HG03095 (cell line): Measurements from ENCODE around the gene CEL.
"Not testable (repeated sequence)": the region's sequence is repeated elsewhere in the genome, so short reads cannot be mapped to it uniquely, and the experiment has no call there.

Experiments
- ATAC-seq: cut with Tn5 transposase; IDR thresholded peaks from one replicate; pipeline ENCODE4 v1.9.1; 2021; ENCODE audit warnings: moderate library complexity; ENCODE audit not compliant: unreplicated experiment

CEL gene

DNA sequence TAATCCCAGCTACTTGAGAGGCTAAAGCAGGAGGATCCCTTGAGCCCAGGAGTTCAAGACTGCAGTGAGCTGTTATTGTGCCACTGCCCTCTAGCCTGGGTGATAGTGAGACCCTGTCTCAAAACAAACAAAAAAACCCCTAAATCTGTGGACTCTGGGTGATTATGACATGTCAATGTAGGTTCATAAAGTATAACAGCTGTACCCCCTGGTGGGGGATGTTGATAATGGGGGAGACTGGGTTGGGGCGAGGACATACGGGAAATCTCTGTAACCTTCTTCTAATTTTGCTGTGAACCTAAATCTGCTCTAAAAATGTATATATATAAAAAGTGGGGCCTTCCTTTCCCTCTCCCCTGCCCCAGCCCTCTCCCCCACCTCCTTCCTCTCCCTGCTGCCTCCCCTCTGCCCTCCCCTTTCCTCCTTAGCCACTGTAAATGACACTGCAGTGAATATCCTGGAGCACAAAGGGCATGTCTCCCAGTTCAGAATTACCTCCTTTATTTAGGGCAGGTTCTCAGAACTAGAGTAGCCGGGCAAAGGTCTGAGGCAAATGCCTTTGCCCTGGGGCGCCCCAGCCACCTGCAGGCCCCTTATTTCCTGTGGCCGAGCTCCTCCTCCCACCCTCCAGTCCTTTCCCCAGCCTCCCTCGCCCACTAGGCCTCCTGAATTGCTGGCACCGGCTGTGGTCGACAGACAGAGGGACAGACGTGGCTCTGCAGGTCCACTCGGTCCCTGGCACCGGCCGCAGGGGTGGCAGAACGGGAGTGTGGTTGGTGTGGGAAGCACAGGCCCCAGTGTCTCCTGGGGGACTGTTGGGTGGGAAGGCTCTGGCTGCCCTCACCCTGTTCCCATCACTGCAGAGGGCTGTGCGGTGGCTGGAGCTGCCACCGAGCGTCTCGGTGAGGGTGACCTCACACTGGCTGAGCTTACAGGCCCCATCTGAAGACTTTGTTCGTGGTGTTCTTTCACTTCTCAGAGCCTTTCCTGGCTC is 19.3 kb downstream of the CEL start:
- not testable (repeated sequence) for ATAC-seq

DNA sequence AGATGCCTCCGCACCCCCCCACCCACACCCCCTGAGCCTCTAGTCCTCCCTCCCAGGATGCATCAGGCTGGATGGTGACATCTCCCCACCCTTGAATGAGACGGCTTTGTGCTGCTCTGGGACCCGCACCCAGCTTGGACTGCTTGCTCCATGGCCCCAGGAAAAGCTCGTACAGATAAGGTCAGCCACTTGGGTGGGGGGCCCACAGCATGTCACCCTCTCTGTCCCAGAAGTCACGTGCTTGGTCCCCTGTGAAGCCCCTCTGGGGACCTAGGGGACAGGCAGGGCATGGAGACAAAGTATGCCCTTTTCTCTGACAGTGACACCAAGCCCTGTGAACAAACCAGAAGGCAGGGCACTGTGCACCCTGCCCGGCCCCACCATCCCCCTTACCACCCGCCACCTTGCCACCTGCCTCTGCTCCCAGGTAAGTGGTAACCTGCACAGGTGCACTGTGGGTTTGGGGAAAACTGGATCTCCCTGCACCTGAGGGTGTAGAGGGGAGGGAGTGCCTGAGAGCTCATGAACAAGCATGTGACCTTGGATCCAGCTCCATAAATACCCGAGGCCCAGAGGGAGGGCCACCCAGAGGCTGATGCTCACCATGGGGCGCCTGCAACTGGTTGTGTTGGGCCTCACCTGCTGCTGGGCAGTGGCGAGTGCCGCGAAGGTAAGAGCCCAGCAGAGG is 20.3 kb downstream of the CEL start:
- not testable (repeated sequence) for ATAC-seq

DNA sequence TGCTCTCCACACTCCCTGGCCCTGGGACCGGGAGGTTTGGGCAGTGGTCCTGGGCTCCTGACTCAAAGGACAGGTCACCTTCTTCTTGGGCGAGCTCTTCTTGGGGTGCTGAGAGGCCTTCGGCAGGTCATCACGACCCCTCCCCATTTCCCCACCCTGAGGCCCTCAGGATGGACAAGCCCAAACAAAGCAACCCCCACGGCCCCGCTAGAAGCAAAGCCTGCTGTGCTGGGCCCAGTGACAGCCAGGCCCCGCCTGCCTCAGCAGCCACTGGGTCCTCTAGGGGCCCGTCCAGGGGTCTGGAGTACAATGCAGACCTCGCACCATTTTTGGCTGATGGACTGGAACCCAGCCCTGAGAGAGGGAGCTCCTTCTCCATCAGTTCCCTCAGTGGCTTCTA is 21.9 kb downstream of the CEL start:
- ATAC-seq: not testable (repeated sequence)

DNA sequence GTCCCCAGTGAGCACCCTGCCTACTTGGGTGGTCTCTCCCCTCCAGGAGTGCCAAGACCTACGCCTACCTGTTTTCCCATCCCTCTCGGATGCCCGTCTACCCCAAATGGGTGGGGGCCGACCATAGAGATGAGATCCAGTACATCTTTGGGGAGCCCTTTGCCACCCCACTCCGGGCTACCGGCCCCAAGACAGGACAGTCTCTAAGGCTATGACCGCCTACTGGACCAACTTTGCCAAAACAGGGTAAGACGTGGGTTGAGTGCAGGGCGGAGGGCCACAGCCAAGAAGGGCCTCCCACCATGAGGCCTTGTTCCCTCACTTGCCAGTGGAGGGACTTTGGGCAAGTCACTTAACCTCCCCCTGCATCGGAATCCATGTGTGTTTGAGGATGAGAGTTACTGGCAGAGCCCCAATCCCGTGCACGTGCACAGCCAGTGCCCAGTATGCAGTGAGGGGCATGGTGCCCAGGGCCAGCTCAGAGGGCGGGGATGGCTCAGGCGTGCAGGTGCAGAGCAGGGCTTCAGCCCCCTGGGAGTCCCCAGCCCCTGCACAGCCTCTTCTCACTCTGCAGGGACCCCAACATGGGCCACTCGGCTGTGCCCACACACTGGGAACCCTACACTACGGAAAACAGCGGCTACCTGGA is 24.6 kb downstream of the CEL start:
- not testable (repeated sequence) for ATAC-seq

DNA sequence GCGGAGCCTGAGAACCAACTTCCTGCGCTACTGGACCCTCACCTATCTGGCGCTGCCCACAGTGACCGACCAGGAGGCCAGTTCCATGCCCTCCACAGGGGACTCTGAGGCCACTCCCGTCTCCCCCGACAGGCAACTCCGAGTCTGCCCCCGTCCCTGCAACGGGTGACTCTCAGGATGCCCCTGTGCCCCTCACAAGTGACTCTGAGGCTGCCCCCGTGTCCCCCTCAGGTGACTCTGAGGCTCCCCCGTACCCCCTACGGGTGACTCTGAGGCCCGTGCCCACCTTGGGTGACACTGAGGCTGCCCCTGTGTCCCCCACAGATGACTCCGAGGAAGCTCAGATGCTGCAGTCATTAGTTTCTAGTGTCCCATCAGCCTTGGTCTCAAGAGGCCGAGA is 25.1 kb downstream of the CEL start:
- no peak for ATAC-seq

DNA sequence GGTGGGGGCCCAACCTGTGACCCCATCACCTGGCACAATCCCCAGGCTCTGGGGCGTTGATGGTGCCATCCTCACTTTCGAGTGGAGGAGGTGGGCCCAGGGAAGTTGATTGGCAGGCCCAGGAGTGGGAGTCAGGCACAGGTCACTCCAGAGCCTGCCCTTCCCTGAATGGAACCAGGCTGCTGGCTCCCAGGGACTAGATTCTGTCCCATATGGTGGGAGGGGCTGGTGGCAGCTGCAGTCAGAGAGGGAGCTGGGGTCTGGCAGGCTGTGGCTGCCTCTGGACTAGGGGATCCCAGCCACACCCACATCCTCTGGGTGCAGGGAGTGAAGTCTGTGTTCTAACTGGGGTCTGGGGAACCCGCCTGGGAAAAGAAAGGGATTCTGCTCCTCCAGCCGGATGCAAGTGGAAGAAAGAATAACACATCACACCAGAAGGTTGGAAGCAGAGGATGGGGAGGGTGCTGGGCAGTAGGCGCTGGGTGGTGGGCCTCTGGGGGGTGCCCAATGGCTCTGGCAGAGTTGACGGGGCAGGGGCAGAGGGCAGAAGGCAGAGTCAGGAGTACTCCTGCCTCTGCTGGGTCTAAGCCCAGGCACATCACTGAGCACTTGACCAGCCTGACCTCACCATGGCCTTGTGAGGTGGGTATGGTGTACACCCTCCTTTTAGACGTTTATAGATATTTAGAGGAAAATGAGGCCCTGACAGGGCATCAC is 25.8 kb downstream of the CEL start:
- no peak for ATAC-seq

DNA sequence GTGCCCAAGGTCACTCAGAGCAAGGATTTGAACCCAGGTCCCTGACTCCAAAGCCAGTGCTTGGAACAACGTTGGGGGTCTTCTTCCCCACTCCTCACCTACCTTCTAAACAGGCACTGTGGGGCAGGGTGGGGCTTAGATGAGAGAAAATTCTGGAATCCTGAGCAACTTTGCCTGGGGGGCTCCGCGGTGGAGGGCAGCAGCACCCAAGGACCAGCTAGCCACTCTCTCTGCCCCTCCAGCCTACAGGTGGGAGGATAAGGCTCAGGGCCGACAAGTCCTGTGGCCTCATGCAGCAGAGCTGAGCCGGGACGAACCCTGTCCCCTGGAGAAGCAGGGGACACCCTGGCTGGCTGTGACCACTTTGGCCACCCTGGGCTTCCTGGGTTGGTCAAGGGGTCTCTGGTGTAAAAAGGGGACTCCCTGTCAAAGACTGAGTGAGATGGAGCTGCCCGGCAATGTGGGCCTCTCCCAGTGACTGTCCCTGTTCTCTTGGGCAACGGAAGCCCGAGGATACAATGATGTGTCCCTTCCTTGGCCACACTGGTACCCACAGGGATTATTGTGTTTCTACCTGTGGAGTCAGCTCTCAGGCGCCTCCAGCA is 26.5 kb downstream of the CEL start:
- no peak for ATAC-seq

DNA sequence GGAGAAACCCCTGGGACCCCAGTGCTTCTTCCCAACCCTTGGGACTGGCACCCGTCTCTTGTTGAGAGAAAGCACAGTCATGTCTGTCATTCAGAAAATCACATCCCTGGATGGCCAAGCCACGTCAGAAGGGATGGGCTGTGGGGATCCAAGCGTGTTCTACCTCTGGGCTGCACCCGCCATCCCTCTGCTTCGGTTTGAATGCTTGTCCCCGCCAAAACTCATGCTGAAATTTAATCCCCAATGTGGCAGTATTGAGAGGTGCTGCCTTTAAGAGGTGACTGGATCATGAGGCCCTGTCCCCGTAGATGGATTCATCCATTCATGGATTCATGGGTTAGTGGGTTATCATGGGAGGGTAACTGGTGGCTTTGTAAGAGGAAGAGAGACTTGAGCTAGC is 27.0 kb downstream of the CEL start:
- ATAC-seq: no peak

DNA sequence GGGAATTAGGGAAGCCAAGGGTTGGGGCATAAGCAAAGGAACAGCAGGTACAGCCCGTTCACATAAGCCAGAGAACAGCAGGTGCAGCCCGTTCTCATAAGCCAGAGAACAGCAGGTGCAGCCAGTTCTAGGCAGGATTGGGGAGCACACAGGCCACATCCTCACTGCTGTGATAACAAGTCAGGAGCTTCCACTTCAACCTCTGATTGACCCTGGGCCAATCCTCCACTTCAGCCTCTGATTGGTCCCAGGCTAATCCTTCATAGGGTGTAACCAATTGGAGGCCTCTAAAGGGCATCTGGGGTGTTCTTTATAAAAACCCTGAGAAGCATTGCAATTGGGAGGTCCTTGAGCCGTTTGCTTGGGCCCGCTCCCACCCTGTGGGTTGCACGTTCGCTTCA is 27.5 kb downstream of the CEL start:
- ATAC-seq: no peak

DNA sequence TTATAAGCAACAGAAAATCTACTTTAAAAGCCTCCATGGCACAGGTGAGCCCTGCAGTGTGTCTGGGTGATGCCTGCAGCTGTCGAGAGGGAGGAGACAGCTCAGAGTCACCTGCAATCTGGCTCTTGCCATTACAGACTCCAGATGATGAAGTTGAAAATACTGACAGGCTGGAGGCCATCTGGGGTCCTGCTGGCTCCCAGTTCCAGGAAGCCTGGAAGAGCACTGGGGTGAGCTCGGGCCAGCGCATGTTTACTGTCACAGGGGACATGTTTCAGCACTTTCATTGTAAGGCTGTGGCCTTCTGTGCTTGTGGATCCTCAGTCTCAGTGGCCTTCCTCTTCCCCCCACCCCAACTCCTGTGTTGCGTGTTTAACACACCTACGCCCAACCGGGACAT is 28.4 kb downstream of the CEL start:
- no peak for ATAC-seq

DNA sequence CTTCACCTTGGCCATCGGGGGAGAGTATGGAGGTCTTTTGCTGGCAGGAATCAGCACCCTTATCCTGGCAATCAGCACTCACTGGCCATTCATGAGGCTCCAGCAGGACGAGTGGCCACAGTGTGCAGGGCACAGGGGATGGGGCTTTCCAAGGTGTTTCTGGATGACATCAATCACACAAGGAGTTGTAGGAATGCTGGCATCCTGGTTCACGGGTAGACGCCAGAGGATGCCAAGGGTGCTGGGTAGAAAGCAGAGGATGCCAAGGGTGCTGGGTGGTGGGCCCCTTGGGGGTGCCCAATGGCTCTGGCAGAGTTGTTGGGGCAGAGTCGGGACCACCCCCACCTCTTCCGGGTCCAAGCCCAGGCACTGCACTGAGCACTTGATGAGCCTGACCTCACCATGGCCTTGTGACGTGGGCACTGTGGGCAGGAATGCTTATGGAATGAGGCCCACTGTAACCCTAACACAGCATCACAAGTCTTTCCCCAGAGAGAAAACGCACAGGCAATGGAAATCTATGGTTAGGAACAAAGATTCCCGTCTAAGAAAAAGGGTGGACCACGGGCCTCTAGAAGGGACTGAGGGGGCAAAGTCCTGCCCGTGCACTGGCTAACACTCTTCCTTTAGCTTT is 29.1 kb downstream of the CEL start:
- ATAC-seq: no peak

DNA sequence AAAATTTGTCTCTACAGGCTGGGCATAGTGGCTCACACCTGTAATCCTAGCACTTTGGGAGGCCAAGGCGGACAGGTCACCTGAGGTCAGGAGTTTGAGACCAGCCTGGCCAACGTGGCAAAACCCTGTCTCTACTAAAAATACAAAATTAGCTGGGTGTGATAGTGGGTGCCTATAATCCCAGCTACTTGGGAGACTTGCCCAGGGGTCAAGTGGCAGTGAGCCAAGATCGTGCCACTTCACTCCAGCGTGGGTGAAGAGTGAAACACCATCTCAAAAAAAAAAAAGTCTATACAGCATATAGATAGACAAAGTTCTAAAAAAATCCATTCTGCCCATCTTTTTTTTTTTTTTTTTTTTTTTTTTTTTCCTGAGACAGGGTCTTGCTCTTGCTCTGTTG is 32.6 kb downstream of the CEL start:
- ATAC-seq: not testable (repeated sequence)

DNA sequence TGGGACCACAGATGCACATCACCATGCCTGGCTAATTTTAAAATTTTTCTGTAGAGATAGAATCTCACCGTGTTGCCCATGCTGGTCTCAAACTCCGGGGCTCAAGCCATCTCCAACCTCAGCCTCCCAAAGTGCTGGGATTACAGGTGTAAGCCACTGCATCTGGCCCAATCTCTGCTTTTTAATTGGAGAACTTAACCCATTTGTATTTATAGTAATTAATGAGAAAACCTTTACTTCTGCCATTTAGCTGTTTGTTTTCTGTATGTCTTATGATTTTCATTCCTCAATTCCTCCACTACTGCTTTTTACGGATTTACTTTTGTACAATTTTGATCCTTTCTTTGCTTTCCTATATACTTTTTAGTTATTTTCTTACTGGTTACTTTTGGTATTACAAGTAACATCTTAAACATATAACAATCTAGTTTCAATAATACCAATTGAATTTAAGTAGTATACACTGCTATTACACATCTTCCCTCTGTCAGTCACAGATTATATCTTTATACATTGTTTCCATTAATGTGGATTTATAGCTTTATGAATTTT is 33.1 kb downstream of the CEL start:
- no peak for ATAC-seq

DNA sequence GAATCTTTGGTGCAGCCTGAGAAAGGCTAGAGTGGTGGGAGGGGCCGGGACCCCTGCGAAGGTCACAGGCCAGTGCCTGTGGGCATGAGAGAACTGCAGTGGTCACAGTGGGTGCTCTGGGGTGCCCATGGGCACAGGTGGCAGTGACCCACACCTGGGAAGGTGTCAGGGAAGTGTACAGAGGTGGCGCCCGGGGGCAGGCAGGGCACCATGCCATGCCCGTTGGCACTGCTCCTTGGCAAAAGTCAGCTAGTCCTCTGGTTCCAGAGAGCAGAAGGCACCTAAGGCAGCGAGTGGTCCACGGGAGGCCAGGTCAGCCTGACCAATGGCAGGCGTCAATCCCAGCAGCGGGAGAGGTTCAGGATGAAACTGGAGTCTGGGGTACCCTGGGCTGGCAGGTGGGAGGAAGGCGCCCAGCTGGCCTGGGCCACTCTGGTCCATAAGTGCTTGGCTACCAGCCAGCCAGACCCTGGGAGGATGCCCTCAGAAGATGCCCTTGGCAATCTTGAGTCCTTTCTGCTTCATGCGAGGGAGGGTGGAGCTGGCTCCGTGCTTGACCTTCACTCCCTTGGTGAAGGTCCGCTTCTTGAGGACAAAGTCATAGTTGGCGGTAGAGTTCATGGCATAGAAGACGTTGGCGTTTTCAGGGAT is 36.4 kb downstream of the CEL start:
- ATAC-seq: no peak

DNA sequence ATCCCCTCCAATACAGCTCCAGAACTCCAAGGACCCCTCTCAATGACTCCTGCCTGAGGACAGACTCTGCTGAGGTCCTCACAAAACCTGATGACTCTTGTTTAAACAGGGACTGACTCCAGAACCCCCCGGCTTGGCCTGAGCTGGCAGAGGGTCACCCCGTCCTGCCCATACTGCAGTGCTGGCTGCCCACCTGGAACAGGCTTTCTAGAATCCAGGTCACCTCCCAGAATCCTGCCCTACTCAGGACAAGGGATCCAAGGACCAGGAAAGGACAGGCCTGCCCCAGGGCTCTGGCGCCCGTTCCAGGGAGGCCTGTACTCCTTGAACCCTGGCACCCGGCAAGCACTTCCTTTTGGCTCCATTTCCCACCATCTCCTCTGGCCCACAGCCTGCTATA is 37.1 kb downstream of the CEL start:
- no peak for ATAC-seq

DNA sequence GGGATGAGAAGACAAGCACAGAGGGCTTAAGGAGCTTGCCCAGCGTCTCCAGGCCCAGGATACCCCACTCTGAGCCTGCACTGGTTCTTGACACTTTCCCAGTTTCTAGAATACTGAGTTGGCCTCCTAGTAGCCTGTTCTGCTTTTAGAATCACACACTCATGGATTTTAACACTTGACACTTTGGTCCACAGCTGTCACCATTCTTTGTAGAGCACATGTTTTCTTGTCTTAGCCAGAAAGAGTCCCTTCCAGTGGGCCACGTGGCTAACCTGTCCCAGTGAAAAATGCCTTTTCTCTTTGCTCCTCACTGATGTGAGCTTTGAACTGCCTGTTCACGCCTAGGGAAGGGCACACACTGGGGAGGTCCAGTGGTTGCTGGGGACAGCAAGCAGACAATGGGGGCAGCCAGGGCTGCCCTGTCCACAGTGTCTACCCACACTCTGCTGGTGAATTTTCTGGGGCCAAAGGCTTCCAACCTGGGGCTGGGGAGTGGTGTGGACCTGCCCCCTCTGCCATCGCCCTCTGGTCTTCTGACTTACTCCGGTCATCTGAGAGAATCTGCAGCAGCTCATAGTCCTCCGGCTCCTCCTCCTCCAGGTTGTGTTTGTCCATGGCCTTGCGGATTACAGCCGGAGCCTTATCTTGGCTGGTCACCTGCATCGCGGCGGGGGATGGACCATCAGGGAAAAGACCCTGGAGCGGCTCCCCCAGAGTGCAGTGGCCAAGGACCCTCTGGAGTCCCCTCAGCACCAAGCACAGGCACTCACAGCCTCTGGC is 38.1 kb downstream of the CEL start:
- no peak for ATAC-seq

DNA sequence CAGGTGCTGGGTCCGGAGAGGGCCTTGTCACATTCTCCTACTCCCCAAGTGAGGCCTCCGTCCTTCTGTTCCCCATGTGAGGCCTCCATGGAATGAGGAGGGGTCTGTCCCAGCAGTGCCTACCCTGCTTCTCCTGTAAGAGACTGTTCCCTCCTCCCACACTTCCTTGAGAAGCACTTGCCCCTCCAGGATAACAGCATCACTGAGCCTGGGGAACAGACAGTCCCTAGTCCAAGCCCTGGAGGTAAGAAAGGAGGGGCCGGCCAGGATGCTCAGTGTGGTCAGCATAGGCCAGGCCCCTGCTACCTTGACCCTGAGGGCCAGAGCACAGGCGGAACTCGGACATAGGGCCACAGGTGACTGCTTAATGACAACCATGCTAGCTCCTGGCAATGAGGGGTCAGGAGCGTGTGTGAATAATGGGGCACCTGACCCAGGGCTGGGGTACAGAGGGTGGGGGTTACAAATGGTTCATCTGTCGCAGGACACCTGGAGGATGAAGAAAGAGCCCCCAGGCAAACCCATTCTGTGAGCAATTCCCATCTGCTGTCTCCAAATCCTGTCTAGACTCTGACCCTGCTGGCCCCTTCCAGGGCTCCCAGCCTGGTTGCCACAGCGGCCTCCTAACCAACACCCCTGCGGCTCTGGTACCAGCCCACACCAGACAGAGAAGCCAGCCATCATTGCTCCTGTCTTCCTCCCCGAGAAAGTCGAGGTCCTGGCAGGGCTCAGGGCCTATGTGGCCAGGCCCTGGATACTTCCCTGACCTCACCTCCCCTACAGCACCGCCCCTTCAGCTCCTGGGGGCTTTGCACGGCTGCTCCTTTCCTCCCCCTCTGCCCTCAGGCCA is 39.0 kb downstream of the CEL start:
- ATAC-seq: no peak
